Hematopoietic multipotent progenitor cell treated with erythropoietin and hydrocortisone succinate and interleukin-3 and kit ligand, for 6 days (in vitro differentiated cells): ENCODE data around the gene CFAP57.

Experiments used
- DNase-seq: peaks from one replicate; pipeline ENCODE4 v3.0.0-alpha.2; 2015

Gene CFAP57

GRCh38 chr1:43279666-43280065 lies 107.5 kb downstream of the CFAP57 start:
- DNase-seq, result no peak

GRCh38 chr1:43280692-43281091 lies 108.6 kb downstream of the CFAP57 start:
- DNase-seq, result no peak

- DNase-seq, result no peak
Measured at GRCh38 chr1:43282220-43283195, 110.4 kb downstream of the CFAP57 start.

- no peak for DNase-seq
Measured at GRCh38 chr1:43284065-43284464, 111.9 kb downstream of the CFAP57 start.

DNA sequence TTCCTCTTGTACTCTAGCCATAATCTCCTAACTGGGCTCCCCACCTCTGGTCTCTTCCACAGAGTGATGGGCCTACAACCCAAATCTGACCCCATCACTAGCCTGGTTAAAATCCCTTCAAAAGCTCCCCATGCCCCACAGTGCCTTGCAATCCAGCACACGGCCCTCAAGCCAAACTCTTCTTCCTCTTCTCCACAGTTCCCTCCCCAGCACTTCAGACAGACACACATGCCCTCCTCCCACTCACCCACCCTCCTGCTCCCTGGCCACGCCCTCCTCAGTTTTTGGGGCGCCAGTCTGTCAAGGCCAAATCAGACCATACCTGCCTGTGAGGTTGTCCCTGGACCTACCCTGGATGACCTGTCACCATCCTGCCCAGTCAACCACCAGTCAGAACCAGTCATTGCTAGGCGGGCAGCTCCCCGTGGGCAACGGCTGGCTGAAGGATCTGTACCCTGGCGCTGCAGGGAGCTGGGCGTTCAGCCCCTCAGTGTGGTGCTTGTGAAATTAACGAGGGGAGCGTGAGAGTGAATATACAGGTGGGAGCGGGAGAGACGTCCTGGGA lies 112.5 kb downstream of the CFAP57 start:
- no peak for DNase-seq

- no peak for DNase-seq
Measured at GRCh38 chr1:43285269-43285990, 113.3 kb downstream of the CFAP57 start, which contains the start of gene C1orf210. Gene C1orf210, minus strand, starts transcription at chr1:43285581. Its CDS starts 2,311 bp downstream, at chr1:43283270.

DNA sequence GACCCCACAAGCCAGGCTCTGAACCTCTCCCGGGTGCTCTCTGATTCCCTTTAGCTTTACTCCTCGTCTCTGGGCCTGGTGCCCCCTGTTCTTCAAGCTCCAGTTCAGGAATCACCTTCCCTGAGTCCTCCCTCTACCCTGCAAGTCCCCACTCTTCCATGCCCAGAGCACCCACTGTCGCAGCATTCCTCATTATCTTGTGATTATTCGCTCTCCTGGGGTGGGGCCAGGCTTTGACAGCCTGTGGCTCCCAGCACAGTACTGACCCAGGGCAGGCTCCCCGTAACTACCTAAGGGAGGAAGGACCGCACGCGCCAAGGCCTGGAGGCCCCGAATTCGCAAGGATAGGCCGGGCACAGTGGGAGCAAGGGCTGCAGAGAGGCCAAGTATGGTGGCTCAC lies 114.0 kb downstream of the CFAP57 start:
- no peak for DNase-seq

DNA sequence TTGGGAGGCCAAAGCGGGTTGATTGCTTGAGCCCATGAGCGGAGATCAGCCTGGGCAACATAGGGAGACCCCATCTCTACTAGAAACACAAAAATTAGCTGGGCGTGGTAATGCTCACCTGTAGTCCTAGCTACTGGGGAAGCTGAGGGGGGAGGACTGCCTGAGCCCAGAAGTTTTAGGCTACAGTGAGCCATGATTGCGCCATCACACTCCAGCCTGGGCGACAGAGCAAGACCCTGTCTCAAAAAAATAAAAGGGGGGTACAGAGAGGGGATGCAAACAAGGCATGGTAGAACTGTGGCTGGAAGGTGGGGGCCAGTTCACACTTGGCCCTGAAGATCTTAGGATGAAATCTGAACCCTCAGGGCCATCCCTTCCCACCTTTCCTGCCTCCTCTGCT lies 114.4 kb downstream of the CFAP57 start:
- no peak for DNase-seq

GRCh38 chr1:43288058-43288784 lies 116.1 kb downstream of the CFAP57 start:
- DNase-seq, result no peak

DNA sequence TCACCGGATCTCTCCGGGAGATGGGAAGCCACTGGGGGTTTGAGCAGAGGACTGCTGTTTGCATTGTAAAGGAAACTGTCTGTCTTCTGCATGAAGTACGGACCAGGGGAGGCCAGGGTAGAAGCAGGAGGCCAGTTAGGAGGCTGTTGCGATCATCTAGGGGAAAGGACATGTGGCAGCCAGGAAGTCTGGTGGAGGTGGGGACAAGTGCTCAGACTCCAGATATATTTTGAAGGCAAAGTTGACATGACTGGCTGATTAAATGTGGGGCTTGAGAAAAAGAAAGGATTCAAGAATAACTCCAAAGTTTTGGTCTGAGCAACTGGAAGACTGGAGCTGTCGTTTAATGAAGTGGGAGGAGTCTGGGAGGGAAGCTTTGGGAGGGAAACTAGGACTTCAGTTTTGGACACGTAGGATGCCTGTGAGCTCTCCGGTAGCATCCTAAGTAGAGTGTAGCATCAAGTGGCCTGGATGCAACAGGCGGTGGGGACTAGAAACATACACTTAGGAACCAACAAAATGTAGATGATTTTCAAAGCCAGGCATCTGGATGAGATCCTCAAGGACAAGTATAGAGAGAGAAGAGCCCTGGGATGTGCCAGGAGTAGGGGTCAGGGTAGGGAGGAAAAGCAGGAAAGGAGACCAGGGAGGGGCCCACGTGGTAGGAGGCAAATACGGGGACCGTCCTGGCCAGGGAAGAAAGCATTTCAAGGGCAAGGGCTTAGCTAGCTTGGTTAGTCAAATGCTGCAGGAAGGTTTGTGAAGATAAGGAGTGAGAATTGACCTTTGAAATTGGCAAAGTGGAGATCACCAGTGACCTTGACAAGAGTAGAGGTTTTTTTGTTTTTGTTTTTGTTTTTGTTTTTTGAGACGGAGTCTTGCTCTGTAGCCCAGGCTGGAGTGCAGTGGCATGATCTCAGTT lies 116.9 kb downstream of the CFAP57 start:
- no peak for DNase-seq

- no peak for DNase-seq
Measured at GRCh38 chr1:43292216-43292615, 120.1 kb downstream of the CFAP57 start.

- no peak for DNase-seq
Measured at GRCh38 chr1:43292679-43293078, 120.5 kb downstream of the CFAP57 start.

- DNase-seq, result peak; percentile 8
Measured at GRCh38 chr1:43293176-43293575, 121.0 kb downstream of the CFAP57 start.

DNA sequence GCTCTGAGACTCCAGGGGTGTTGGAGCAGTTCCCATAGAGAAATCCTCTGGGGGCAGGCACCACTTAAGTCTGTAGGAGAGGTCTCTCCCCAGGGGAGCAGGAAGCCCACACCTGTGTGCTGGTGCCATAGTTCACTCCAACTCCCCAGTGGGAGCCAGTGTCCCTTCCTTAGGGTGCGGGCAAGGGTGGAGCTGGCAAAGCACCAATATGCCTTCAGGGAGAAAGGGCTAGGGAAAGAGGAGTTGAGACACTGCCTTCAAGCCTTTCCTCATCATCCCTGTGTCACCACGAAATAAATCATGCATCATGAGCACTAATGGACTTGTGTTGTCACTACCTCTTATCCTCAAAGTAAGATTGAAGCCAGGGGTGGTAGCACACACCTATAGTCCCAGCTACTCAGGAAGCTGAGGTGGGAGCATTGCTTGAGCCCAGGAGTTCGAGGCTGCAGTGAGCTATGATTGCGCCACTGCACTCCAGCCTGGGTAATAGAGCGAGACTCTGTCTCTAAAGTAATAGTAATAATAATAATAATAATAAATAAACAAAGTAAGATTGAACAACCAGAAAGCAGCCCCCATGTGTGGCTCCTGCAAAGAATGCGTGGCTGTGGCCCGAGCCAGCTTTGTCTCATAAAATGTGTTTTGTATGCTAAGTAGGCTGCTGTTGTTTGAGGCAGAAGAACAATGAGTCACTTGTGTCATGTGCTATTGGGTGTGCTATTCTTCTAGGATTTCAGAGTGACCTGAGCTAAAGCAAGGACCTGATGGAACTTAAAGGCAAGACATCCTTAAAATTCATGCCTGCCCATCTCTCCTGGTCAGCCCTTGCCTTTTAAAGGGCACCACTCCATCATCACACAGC lies 122.0 kb downstream of the CFAP57 start:
- DNase-seq, result no peak

- no peak for DNase-seq
Measured at GRCh38 chr1:43294761-43295160, 122.6 kb downstream of the CFAP57 start.

GRCh38 chr1:43296207-43296606 lies 124.1 kb downstream of the CFAP57 start:
- DNase-seq, result no peak

DNA sequence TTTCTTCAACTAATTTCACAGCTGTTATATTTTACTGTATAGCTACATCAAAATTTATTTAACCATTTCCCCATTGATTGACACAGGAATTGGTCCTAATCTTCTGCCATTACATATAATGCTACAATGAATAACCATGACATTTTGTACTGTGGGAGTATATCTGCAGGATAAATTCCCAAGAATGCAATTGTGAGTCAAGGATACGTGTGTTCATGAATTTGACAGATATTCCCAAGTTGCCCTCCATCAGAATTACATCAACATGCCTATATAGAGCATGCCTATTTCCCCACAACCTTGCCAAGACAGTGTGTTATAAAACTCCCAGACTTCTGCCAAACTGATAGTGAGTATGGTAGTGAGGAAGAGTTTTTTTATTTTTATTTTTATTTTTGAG lies 125.9 kb downstream of the CFAP57 start:
- DNase-seq, result no peak

GRCh38 chr1:43299101-43299500 lies 127.0 kb downstream of the CFAP57 start:
- no peak for DNase-seq

- DNase-seq, result no peak
Measured at GRCh38 chr1:43300378-43301094, 128.4 kb downstream of the CFAP57 start, which contains the start of gene TIE1. Gene TIE1, plus strand, starts transcription at chr1:43300982. Its CDS starts 90 bp downstream, at chr1:43301072.

GRCh38 chr1:43302201-43302600 lies 130.1 kb downstream of the CFAP57 start:
- DNase-seq, result no peak
